Mucosa of rectum (tissue), 2 donors: ENCODE results near the gene BTBD1.

Experiments
- H3K27ac ChIP-seq, 2 donors: one replicate each; pipeline ENCODE4 v1.7.0; 2013; ENCODE audit warnings: inconsistent platforms in 2 of 2, low read depth in 2 of 2, low read length in 2 of 2
- H3K27me3 ChIP-seq, 2 donors: one replicate each; pipeline ENCODE4 v1.7.0; 2013; ENCODE audit warnings: low read length in 2 of 2; ENCODE audit not compliant: control insufficient read depth in 2 of 2, insufficient read depth in 2 of 2
- H3K36me3 ChIP-seq, 2 donors: one replicate each; pipeline ENCODE4 v1.7.0; 2013; ENCODE audit warnings: low read length in 2 of 2; ENCODE audit not compliant: control insufficient read depth in 2 of 2, insufficient read depth in 2 of 2
- H3K4me1 ChIP-seq, 2 donors: one replicate each; pipeline ENCODE4 v1.7.0; 2013; ENCODE audit warnings: low read length in 2 of 2, mild to moderate bottlenecking in 1 of 2; ENCODE audit not compliant: control insufficient read depth in 2 of 2, insufficient read depth in 2 of 2
- H3K4me3 ChIP-seq, 2 donors: one replicate each; pipeline ENCODE4 v1.7.0; 2013; ENCODE audit warnings: low read length in 2 of 2
- H3K9ac ChIP-seq, 2 donors: one replicate each; pipeline ENCODE4 v1.7.0; 2013; ENCODE audit warnings: low read length in 2 of 2, low read depth in 1 of 2, mild to moderate bottlenecking in 1 of 2
- H3K9me3 ChIP-seq, 2 donors: one replicate each; pipeline ENCODE4 v1.7.0; 2013; ENCODE audit warnings: low read length in 2 of 2; ENCODE audit not compliant: control insufficient read depth in 2 of 2
- donor health status: healthy.
- donor health status: Normal muscosa, but diverticular disease.

Gene BTBD1

DNA sequence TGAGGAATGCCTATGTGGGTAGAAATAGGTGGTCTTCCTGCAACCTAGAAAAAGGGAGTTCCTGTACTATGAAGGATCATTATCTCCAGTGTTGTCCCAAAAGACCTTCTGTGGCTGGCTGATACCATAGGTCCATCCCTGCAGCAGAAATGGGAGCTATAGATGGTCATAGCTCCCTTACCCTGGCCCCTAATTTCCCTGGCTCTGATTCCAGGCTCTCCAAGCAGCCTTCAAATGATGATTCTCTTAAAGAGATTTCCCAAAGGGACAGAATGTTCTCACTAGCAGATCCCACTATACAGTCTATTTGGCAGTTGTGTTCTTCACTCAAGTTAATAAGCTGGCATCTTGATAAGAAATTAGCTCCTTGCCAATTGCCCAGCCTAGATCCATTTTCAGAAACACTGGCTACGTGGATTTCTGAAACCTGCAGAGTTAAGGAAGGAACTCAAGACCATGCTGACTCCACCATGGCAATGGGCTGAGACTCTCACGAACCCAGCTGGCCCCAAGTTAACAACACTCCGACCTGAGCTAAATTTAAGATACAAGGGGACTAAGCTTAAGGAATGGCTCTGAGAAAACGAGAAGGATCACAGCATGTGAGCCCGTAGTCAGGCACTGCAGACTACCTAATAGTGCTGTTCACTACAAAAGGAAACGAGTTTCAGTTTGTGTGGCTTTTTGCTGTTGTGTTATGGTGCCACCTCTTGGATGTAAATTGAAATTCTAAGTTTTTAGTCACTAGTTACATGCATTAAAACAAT is 67.0 kb downstream of the BTBD1 start:
- no peak overlapping the region for H3K27ac ChIP-seq
- H3K9me3 ChIP-seq = no peaks in the 10 kb centered on the region
- peak overlapping the region; percentile 27 to 44 for H3K9ac ChIP-seq
- peaks cover 2 to 4% of the 10 kb centered on the region in 2 donors for H3K4me1 ChIP-seq
- H3K4me3 ChIP-seq = peak overlapping the region; percentile 41 to 49
- no peaks in the 10 kb centered on the region for H3K27me3 ChIP-seq
- peaks cover 0 to 5% of the 10 kb centered on the region in 2 donors for H3K36me3 ChIP-seq

DNA sequence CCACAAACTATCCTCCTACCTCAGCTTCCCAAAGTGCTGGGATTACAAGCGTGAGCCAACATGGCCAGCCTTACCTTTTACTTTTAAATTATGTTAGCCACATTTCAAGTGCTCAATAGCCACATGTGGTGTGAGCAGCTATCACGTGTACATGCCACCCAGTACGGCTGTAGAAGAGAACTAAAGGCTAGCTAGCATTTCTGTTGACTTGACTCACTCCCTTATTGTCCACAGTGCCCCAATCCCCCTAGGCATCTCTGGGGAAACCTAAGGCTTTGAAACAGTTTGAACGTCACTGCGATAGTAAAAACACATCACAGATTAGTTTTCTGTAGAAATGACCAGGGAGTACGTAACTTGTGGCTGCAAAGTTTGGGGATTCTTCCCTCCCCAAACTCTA is 67.6 kb downstream of the BTBD1 start:
- Histone ChIP-seq H3K27me3 (no peaks in the 10 kb centered on the region), H3K27ac (no peak overlapping the region), H3K4me1 (peaks cover 2 to 4% of the 10 kb centered on the region in 2 donors), H3K9me3 (no peaks in the 10 kb centered on the region), H3K9ac (no peak overlapping the region), H3K4me3 (no peak overlapping the region), H3K36me3 (no peaks in the 10 kb centered on the region)

- H3K27ac ChIP-seq = no peak overlapping the region
- H3K36me3 ChIP-seq = no peaks in the 10 kb centered on the region
- H3K4me1 ChIP-seq = peaks cover 2 to 4% of the 10 kb centered on the region in 2 donors
- H3K9me3 ChIP-seq = no peaks in the 10 kb centered on the region
- no peaks in the 10 kb centered on the region for H3K27me3 ChIP-seq
- no peak overlapping the region for H3K9ac ChIP-seq
- H3K4me3 ChIP-seq = no peak overlapping the region
These were observed 71.1 kb downstream of the BTBD1 start for GRCh38 chr15:82995938-82996337.

GRCh38 chr15:82995076-82995475 is 72.0 kb downstream of the BTBD1 start:
- Histone ChIP-seq H3K4me3 (no peak overlapping the region), H3K9me3 (no peaks in the 10 kb centered on the region), H3K4me1 (peaks cover 1 to 3% of the 10 kb centered on the region in 2 donors), H3K9ac (no peak overlapping the region), H3K27ac (no peak overlapping the region), H3K36me3 (peaks cover 0 to 4% of the 10 kb centered on the region in 2 donors), H3K27me3 (no peaks in the 10 kb centered on the region)

DNA sequence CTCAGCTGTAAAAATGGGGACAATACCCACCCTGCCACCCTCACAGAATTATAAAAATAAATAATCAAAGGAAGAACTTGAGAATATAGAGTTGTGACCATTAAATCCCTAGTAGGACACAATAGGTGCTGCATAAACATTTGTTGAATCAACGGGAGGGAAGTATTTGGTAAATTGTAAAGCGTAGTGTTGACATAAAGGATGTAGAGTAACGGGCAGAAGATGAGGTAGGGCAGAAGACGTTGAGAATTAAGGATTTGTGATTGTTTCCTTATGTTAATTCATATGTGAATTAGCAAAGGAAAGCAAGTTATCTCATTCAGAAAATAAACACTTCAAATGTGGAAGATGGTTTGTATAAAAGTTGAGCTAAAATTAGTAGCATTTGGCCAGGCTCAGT is 73.9 kb downstream of the BTBD1 start:
- no peaks in the 10 kb centered on the region for H3K4me1 ChIP-seq
- H3K9me3 ChIP-seq = no peaks in the 10 kb centered on the region
- H3K9ac ChIP-seq = no peak overlapping the region
- H3K36me3 ChIP-seq = peaks cover 3 to 18% of the 10 kb centered on the region in 2 donors
- no peak overlapping the region for H3K4me3 ChIP-seq
- H3K27me3 ChIP-seq = no peaks in the 10 kb centered on the region
- H3K27ac ChIP-seq = no peak overlapping the region

DNA sequence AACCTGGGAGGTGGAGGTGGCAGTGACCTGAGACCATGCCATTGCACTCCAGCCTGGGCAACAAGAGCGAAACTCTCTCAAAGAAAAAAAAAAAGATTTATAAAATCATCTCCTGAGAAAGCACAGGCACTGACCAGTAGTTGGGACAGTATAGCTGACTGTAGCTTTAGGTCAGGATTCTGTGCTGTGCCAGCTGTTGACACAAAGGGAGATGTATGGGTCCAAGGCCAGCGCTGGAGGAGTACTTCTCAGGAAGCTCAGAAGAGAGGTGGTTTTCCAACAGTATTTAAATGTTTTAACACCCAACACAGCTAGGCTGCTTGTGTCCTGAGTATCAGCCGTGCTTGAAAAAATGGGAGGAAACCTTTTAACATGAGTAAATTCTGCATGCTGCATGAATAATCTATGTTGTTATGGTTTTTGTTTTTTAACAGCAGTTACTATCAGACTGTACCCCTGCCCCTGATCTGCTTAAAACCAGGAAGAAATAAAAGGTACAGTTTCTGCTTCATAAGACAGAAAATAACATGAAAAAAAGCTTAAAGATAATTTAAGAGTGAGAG is 74.5 kb downstream of the BTBD1 start:
- no peak overlapping the region for H3K4me3 ChIP-seq
- H3K9me3 ChIP-seq = no peaks in the 10 kb centered on the region
- H3K36me3 ChIP-seq = peaks cover 3 to 19% of the 10 kb centered on the region in 2 donors
- no peaks in the 10 kb centered on the region for H3K27me3 ChIP-seq
- H3K4me1 ChIP-seq = no peaks in the 10 kb centered on the region
- no peak overlapping the region for H3K27ac ChIP-seq
- H3K9ac ChIP-seq = no peak overlapping the region

GRCh38 chr15:82986442-82986780 is 80.6 kb downstream of the BTBD1 start:
- peak overlapping the region; percentile 68 to 74 for H3K9ac ChIP-seq
- peak overlapping the region; percentile 75 to 81 for H3K27ac ChIP-seq
- H3K9me3 ChIP-seq = no peaks in the 10 kb centered on the region
- no peaks in the 10 kb centered on the region for H3K27me3 ChIP-seq
- H3K4me3 ChIP-seq = peak overlapping the region; percentile 79 to 98
- H3K4me1 ChIP-seq = peaks cover 5 to 7% of the 10 kb centered on the region in 2 donors
- H3K36me3 ChIP-seq = peaks cover 3 to 19% of the 10 kb centered on the region in 2 donors

DNA sequence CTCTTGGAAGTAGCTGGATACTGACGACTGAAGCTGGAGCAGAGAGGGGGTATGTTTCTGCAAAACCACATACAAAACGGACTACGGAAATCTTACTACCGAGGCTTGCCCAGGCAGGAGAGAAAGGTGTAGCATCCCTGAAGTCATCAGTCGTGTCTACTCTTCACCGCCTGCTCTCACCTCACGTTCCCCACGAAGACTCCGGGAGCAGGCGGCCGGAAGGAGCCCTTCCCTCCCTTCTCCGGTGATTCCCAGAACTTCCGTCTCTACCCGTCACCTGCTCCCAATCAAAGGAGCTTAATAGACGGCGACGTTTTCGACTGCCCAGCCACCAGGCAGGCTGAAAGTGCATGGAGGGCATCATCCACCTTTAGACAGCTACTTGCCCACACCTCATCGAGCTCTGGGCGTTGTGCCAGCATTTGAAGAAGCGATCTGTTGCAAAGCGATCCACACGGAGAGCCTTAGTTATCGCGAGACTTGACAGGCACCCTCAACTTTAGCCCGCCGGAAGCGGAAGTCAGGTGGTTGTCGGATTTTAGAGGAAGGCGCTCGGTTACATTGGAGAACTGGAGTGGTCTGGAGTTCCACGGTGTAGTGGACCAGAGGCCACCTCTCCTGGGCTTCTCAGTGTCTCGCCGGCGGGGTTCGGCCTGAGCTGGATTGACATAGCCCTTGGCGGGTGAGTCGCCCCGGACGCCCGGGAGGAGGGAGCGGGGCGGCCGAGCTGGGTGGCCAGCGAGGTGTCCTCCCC is 81.2 kb downstream of the BTBD1 start, which contains the start of gene RAMAC:
RAMAC (plus strand) TSS at position 523 of the 754 bp plus-strand sequence. CDS start 2,809 bp downstream, outside the sequence.
- Histone ChIP-seq H3K36me3 (peaks cover 3 to 19% of the 10 kb centered on the region in 2 donors), H3K27me3 (no peaks in the 10 kb centered on the region), H3K4me1 (peaks cover 5 to 7% of the 10 kb centered on the region in 2 donors), H3K27ac (peak within 1 kb of the TSS; percentile 75 to 81), H3K9ac (peak within 1 kb of the TSS; percentile 68 to 74), H3K9me3 (no peaks in the 10 kb centered on the region), H3K4me3 (peak within 1 kb of the TSS; percentile 79 to 98)

DNA sequence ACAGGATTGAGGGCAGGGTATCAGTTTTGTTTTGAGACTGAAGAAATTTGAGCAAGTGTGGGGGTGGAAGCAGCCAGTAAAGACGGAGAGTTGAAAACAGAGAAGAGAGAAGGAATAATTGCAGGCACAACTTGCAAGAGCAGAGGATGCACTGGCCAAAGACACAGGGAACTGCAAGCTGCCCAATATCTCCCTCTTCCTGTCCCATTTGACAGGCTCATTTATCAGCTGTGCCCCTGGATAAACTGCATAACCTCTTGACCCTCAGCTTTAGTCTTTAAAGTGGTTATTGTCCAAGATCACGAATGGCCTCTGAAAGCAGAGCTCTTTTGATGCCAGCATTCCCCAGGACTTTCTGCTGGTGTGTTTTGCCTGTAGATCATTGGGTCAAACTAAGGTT is 86.1 kb downstream of the BTBD1 start:
- Histone ChIP-seq H3K36me3 (no peaks in the 10 kb centered on the region), H3K4me1 (peaks cover 5 to 7% of the 10 kb centered on the region in 2 donors), H3K27ac (no peak overlapping the region), H3K4me3 (no peak overlapping the region), H3K27me3 (no peaks in the 10 kb centered on the region), H3K9ac (no peak overlapping the region), H3K9me3 (no peaks in the 10 kb centered on the region)

- H3K9me3 ChIP-seq = no peaks in the 10 kb centered on the region
- no peaks in the 10 kb centered on the region for H3K4me1 ChIP-seq
- H3K9ac ChIP-seq = no peak overlapping the region
- no peaks in the 10 kb centered on the region for H3K36me3 ChIP-seq
- H3K27ac ChIP-seq = no peak overlapping the region
- no peaks in the 10 kb centered on the region for H3K27me3 ChIP-seq
- H3K4me3 ChIP-seq = no peak overlapping the region
These were observed 87.3 kb downstream of the BTBD1 start for GRCh38 chr15:82979726-82980125.
